Heart right ventricle (tissue), 16 donors: Measurements from ENCODE around the gene TSGA10. TPM values are rescaled to one million over a fixed set of nuclear protein-coding genes. Genes with fewer than 3 reads are reported as not detected.

Experiments
- ATAC-seq, 8 donors: fragments of 200-7000 bp; cut with Tn5 transposase; one replicate each; pipeline ENCODE4 v1.9.1; 2020; ENCODE audit warnings: mild to moderate bottlenecking in 8 of 8, moderate library complexity in 8 of 8, moderate number of reproducible peaks in 1 of 8
- DNase-seq, 2 donors: peaks; one replicate each; pipeline ENCODE4 v3.0.0-alpha.2; 2020
- H3K27ac ChIP-seq, 10 donors: fragments of 200-600 bp; sonication (generic) in 2 of 10; one replicate each; pipeline versions ENCODE4 v1.5.0 to v1.8.0; 2020 to 2022; ENCODE audit warnings: mild to moderate bottlenecking in 3 of 10
- H3K27me3 ChIP-seq, 7 donors: fragments of 200-600 bp; one replicate each; pipeline ENCODE4 v1.8.0; 2021 to 2022; ENCODE audit warnings: mild to moderate bottlenecking in 2 of 7
- H3K36me3 ChIP-seq, 9 donors: fragments of 200-600 bp; sonication (generic) in 1 of 9; one replicate each; pipeline versions ENCODE4 v1.5.0 to v1.8.0; 2020 to 2022; ENCODE audit warnings: mild to moderate bottlenecking in 2 of 9
- H3K4me1 ChIP-seq, 9 donors: fragments of 200-600 bp; sonication (generic) in 1 of 9; one replicate each; pipeline versions ENCODE4 v1.5.0 to v1.8.0; 2020 to 2022; ENCODE audit warnings: mild to moderate bottlenecking in 4 of 9
- H3K4me3 ChIP-seq, 10 donors: fragments of 200-600 bp; sonication (generic) in 2 of 10; one replicate each; pipeline versions ENCODE4 v1.5.0 to v1.8.0; 2020 to 2022; ENCODE audit warnings: mild to moderate bottlenecking in 7 of 10, moderate library complexity in 2 of 10
- H3K9me3 ChIP-seq, 11 donors: fragments of 200-600 bp in 10 of 11; sonication (generic) in 2 of 11; one replicate each; pipeline versions ENCODE4 v1.5.0 to v1.8.0; 2013 to 2022; ENCODE audit warnings: mild to moderate bottlenecking in 2 of 11, control low read depth in 1 of 11, moderate library complexity in 1 of 11
- WGBS, 2 donors: extraction: QIAGEN DNeasy Blood & Tissue Kit; methylation state at CpG; one replicate each; pipeline ENCODE4 v1.1.7; 2013; ENCODE audit warnings: inconsistent platforms in 1 of 2; 5-methylcytosine and 5-hydroxymethylcytosine counted together
- intact Hi-C, 10 donors: fragments of 100-400 bp; cut with DNase I; formaldehyde crosslinking; loops; one replicate each; pipeline versions ENCODE4 v1.11.1 to v1.14.2; 2022
- polyA plus RNA-seq, 2 donors: library from polyadenylated mRNA; stranded (reverse); fragments of 200-250 nt; gene quantifications; one replicate each; pipeline ENCODE4 v1.2.3, GENCODE V29; 2013
- total RNA-seq, 10 donors: library from RNA; stranded (reverse); fragmentation: NEBNext Ultra II Directional in 3 of 10; extraction: Animal tissue kit (Norgen Biotek cat#: 25700) in 3 of 10; gene quantifications; one replicate each; pipeline versions ENCODE4 v1.2.1 to v1.2.4, GENCODE V29; 2021 to 2023
- TF ChIP-seq, protein P1 (sequence below), 9 donors: fragments of 200-600 bp; sonication (generic) in 2 of 9; IDR thresholded peaks; one replicate each; pipeline versions ENCODE4 v1.5.0 to v1.8.0; 2021 to 2022; ENCODE audit warnings: antibody characterized with exemption in 9 of 9, mild to moderate bottlenecking in 5 of 9, moderate library complexity in 1 of 9
- donor health status: Arrhythmogenic right ventricular cardiomyopathy.
- donor health status: ischemic (EF 13 %, LVEDD 7.1; RV severe dilation, severe dysfunction).
- donor health status: healthy with polysubstance abuse.
- donor health status: DM: no; HTN: yes; CAD: no.
- donor health status: DM: no; HTN: no; CAD: no.
- donor health status: ischemic (EF 25% LVEDD 6.9; RV normal size, moderate dysfunction).
- donor health status: ischemic (EF 25% LVEDD 5.7; RV mildly dilated, moderate dysfunction).
- donor health status: healthy.
- donor health status: DM: yes; HTN: yes; CAD: no.
- donor health status: Ischemic cardiomyopathy.
- donor health status: ischemic (EF 35%, LVEDD 5.7; RV mildly dilated, moderate dysfunction).
- donor health status: nonischemic (EF 11% LVEDD 7.7; RV severe dilation, severe dysfunction).
- donor health status: DM: yes; HTN: yes; CAD: no.
- donor health status: PGD.
- donor health status: ischemic (EF 29% LVEDD 5.4; RV normal size, mild dysfunction).
- donor health status: nonischemic (EF 23%, LVEDD 6.1; RV moderate dilation, normal function).

TSGA10 gene
- total and polyA plus RNA-seq, 12 donors: 0.52 to 4.1 (median 2.6) TPM

DNA sequence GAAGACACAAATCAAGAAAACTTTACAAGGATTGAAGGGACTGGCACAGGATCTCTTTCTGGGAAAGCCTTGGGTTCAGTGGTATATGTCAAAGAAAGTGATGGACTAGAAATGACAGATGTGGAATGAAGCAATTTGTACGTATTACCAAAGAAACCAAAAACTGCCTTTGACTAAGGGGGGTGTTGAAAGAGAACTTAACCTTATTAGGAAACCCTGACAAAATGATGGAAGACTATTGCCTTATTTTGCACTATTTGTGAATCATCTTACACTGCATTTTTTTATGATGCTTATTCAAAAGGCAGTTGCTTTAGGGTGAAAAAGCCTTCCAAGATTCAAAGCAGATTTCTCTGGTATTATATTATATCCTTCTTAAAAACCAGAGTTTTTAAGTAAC, 4.0 kb downstream of the TSGA10 start:
- TF ChIP-seq, protein P1, sequence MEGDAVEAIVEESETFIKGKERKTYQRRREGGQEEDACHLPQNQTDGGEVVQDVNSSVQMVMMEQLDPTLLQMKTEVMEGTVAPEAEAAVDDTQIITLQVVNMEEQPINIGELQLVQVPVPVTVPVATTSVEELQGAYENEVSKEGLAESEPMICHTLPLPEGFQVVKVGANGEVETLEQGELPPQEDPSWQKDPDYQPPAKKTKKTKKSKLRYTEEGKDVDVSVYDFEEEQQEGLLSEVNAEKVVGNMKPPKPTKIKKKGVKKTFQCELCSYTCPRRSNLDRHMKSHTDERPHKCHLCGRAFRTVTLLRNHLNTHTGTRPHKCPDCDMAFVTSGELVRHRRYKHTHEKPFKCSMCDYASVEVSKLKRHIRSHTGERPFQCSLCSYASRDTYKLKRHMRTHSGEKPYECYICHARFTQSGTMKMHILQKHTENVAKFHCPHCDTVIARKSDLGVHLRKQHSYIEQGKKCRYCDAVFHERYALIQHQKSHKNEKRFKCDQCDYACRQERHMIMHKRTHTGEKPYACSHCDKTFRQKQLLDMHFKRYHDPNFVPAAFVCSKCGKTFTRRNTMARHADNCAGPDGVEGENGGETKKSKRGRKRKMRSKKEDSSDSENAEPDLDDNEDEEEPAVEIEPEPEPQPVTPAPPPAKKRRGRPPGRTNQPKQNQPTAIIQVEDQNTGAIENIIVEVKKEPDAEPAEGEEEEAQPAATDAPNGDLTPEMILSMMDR (IDR thresholded peaks at IDR 0.05): no peak
- Histone ChIP-seq H3K27me3 (no peaks in the 10 kb centered on the region), H3K9me3 (no peaks in the 10 kb centered on the region), H3K27ac (no peak overlapping the region), H3K4me3 (no peak overlapping the region), H3K36me3 (no peaks in the 10 kb centered on the region), H3K4me1 (peaks cover 0 to 20% (median 12%) of the 10 kb centered on the region in 9 donors)
- ATAC-seq (no peak), DNase-seq (no peak)
- intact Hi-C loops: no loop called here
- WGBS, 2 donors: 87 to 91% methylated on average over 1 of the region's 1 CpG

DNA sequence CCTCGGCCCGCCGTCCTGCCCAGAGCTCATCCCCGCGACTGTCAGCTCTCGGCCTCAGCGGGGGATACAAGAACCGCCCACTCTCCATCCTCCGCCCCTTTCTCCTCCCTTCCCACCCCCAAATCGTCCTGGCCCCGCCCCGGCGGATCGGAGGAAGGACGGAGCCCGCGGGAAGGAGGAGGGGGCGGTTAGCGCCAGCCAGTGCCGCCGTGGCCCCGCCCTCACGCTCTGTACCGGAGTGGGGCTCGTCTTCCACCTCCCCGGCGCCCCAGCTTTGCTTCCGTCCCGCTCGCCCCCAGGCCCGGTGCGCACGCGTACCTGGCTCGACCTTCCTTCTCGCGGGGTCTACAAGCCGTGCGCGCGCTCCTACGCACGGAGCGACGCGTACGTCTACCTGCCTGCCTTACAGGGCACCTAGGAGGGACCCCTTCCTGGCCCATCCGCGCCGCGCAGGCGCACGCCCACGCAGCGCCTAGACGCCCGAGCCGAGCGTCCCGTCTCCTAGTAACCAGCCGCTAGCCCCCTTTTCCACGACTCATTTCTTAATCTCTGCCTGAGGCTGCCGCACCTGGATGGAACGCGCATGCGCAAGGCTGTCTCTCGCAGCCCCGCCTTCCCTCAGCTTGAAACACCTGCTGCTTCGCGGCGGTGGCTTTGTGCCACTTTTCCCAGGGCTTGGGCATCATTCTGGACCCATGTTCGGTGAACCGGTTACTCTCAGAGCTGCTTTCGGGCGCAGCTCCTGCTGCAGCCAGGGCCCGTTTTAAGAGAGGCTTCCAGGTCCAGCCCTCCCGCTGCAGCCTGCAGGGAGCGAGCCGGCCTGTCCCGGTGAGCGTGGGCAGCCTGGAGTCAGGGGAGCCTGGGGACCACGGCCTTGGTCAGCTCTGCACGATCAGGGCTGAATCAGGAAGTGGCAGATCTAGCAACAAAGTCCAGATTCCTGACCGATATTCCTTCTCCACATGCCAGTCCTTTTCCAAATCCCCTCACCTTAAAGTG, 13.3 kb downstream of the TSGA10 start, which contains the start of gene C2orf15:
C2orf15 (plus strand) TSS at position 598 of the 999 bp plus-strand sequence. CDS start 8,852 bp downstream, outside the sequence.
- WGBS, 2 donors: 0 to 1% methylated on average over 79 to 84 of the region's 84 CpGs
- no peaks in the 10 kb centered on the region for H3K27me3 ChIP-seq
- peak within 1 kb of the TSS; percentile 13 to 82 (median 72) for H3K27ac ChIP-seq
- DNase-seq (peak; percentile 92), ATAC-seq (peak; percentile 97 to 99 (median 98))
- intact Hi-C loops: loop anchor here in 2 of 10 donors (2.0 to 5.0 kb wide), 2 partner anchors 13 to 41 kb away; partner anchors contain the start of genes LIPT1 (in 1 of the 2), MITD1 (in 1 of the 2), MRPL30 (in 1 of the 2) and TSGA10 (in 1 of the 2)
- no peaks in the 10 kb centered on the region for H3K9me3 ChIP-seq
- H3K36me3 ChIP-seq: no peaks in the 10 kb centered on the region
- TF ChIP-seq, protein P1 (IDR thresholded peaks at IDR 0.05): no peak
- peaks cover 0 to 19% (median 12%) of the 10 kb centered on the region in 9 donors for H3K4me1 ChIP-seq
- H3K4me3 ChIP-seq: peak within 1 kb of the TSS; percentile 68 to 99 (median 88)

DNA sequence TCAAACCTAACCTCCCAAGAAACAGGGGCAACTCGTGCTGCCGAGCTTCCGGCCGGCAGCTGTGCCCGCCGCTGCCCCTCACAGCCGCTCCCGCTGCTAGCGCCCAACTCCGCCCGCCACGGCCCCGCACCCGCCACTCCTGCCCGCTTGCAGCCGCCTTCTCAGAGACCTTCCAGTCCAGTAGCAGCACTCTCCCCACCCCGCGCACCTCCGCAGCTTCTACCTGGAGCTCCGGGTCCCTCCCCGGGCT, 14.0 kb downstream of the TSGA10 start:
- H3K27me3 ChIP-seq: no peaks in the 10 kb centered on the region
- no peak for DNase-seq
- H3K36me3 ChIP-seq: no peaks in the 10 kb centered on the region
- ATAC-seq: peak; percentile 34 to 73 (median 65)
- intact Hi-C loops: loop anchor here in 2 of 10 donors (2.0 to 5.0 kb wide), 2 partner anchors 14 to 42 kb away; partner anchors contain the start of genes LIPT1 (in 1 of the 2), MITD1 (in 1 of the 2), MRPL30 (in 1 of the 2) and TSGA10 (in 1 of the 2)
- H3K4me3 ChIP-seq: peak overlapping the region; percentile 68 to 99 (median 88)
- TF ChIP-seq, protein P1 (IDR thresholded peaks at IDR 0.05): no peak
- peaks cover 0 to 19% (median 12%) of the 10 kb centered on the region in 9 donors for H3K4me1 ChIP-seq
- H3K9me3 ChIP-seq: no peaks in the 10 kb centered on the region
- 0 to 1% methylated on average over 16 to 21 of the region's 21 CpGs for WGBS, 2 donors
- H3K27ac ChIP-seq: peak overlapping the region in 9 of 10 donors; percentile 36 to 82 (median 72)
